Right ventricle myocardium superior (tissue), 1 donor: ENCODE results near the gene CHN2. TPM values are rescaled to one million over a fixed set of nuclear protein-coding genes. Genes with fewer than 3 reads are reported as not detected.

Experiments used
- ATAC-seq: fragments of 200-7000 bp; cut with Tn5 transposase; one replicate; pipeline ENCODE4 v1.9.1; 2020; ENCODE audit warnings: mild to moderate bottlenecking; ENCODE audit not compliant: poor library complexity
- DNase-seq: peaks from one replicate; pipeline ENCODE4 v3.0.0-alpha.2; 2020
- intact Hi-C: fragments of 100-400 bp; cut with DNase I; formaldehyde crosslinking; loops from one replicate; pipeline ENCODE4 v1.11.2; 2022
- total RNA-seq: library from RNA; stranded (reverse); fragmentation: NEBNext Ultra II Directional; extraction: Animal tissue kit (Norgen Biotek cat#: 25700); gene quantifications from one replicate; pipeline ENCODE4 v1.2.1, GENCODE V29; 2021
- donor health status: DM: no; HTN: yes; CAD: no; lungs with severe emphysema.

Gene CHN2
- total RNA-seq, 1 donor from 2014 or later: 17.7 TPM

DNA sequence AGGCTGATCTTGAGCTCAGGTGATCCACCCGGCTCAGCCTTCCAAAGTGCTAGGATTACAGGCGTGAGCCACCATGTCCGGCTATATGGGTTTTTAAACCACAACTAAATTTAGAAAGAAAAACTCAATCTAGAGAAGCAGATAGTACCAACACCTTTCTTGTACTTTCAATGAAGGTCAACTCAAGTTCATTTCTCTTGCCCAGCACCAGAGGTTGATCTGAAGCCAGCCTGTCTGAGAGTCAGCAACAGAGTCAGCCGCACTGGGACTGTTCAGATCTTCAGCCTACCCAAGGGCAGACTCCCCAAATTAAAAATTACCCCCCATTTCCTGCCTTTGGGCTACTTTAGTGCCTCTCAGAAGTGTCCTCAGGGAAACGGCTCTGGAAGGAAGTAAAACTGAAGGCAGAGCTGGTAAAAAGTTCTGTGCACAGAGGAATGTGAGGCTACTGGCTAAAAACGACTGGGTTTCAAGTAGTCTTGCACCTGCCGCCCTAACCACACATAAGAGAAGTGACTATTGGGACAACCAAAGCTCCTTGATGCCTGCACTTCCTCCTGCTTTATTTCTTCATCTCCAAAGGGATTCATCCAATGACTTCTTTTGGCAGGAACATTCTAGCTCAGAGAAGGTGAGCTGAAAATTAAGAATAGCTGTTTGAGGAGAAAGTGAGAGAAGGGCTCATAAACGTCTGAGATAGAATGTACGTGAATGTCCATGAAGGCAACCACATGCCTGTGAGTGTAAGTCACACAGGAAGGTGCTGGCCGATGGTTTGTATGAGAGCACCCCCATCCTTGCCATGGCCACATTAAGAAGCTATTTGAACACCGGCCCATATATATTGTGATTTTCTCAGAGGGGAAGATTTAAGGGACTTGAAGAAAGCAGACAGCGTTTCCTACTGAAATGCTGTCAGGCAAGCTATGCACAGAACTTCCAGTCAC lies 226.7 kb downstream of the CHN2 start:
- DNase-seq: no peak
- no peak for ATAC-seq
- intact Hi-C loops: no loop called here

DNA sequence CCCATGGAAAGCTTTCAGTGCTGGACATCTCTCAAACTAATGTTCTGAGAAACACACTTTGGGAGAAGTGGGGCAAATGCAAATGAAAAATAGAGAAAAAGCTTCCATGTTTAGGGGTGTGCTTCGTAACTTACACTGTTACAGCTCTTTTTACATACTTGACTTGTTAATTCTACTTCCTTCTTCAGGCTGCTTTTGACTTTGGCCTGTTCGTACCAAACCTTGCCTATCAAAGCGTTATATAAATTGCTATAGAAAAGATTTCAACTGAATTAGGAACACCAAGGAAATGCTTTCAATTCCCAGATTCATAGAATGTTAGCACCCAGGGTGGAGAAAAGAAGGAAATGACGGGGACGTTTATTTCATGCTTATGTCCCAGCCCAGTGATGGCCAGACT lies 228.3 kb downstream of the CHN2 start:
- ATAC-seq (no peak), DNase-seq (no peak)
- intact Hi-C loops: no loop called here

DNA sequence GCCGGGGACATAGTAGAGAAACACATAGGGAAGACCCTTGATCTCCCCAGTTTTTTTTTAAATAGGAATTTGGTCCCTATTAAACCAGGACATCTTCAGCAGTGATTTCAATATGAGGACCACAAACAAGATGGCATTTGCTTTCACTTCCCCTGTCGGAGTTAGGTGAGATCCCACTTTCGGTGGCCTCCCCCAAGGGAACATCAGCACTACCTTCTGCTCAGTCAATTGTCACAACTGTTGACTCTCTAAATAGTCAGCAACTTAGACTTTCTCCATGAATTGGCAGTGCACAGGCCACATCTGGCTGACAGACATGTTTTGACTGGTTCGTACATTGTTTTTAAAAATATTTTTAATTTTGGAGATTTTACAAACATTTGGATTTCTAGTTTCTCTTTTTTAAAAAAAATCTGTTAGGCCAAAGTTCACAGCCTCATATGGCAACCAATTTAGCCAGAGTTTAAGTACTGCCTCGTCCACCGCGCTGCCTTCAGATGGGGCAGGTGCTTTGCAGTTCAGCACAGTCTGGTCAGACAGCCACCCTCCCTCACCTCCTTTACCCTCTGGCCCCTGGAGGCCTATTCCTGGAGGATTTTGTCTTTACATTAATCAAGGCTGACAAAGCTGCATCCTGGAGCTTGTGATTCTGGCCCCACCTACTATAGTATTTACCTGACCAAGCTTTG lies 229.9 kb downstream of the CHN2 start:
- DNase-seq (no peak), ATAC-seq (no peak)
- intact Hi-C loops: no loop called here

DNA sequence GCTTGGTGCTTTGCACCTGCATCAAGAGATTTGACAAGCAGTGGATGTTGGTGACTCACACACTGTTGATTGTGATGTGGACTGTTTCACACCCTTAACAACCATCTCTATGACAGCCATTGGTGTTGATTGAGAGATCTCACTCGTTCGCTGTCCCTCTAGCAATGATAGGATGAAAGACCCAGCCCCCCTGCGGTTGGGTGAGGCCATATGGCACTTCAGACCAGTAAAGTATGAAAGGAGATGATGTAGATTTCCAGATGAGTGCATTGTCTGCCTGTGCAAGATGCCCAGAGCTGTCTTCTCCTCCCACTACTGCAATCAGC lies 230.4 kb downstream of the CHN2 start:
- DNase-seq: no peak
- no peak for ATAC-seq
- intact Hi-C loops: no loop called here

DNA sequence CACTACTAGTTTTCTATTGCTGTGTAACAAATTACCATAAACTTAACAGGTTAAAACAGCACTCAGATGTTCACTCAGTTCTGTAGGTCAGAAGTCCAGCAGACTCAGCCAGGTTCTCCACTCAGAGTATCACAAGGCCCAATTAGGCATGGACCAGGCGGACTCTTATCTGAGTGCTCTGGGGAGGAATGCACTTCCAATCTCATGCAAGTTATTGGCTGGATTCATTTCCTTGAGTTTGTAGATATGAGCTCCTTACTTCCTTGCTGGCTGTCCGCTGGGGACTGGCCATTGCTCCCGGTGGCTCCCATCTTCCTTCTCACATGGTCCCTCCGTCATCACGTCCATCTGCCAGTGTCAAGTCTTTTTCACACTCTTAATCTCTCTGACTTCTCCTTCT lies 232.0 kb downstream of the CHN2 start:
- ATAC-seq (no peak), DNase-seq (no peak)
- intact Hi-C loops: no loop called here

DNA sequence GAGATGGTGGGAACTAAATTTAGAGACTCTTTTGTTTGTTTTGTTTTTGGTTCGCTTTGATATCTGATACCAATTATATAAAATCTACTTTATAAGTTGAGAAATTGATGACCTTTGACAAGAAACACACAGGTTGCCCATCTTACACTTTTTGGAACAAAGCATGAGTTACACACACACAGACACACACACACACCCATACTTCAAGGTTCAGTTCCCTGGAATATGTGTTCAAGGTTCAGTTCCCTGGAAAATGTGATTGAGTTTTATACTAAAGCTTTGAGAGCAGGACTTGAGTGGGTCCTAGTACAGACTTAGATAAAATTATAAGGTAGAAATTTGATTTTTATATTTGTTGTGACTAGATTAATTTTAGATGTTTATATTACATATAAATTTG lies 234.8 kb downstream of the CHN2 start:
- no peak for DNase-seq
- ATAC-seq: no peak
- intact Hi-C loops: no loop called here

DNA sequence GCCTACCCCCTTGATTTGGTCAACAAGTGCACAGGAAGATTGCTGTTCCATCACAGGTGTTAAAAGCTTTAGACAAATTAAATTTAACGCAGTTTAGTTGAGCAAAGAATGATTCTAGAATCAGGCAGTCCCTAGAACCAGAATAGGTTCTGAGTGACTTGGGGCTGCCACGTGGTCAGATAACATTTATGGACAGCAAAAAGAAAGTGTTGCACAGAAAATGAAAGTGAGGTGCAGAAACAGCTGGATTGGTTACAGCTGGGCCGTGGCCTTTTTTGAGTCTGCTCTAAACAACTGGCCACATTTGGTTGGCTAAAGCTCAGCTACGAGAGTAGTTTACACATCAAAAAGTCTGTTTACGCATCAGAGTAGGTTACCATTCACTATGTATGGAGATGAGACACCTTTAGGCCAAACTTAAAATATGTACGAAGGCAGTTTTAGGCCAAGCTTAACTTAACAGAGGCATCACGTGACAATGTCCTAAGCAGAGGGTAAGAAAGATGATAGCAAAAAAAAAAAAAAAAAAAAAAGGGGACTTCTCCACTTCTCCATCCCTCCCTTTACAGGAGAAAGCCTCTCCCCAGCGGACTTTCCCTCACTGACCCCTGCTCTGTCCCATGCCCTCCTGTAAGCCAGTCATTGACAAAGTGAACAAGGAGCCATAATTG lies 235.8 kb downstream of the CHN2 start:
- intact Hi-C loops: no loop called here
- ATAC-seq (no peak), DNase-seq (no peak)

DNA sequence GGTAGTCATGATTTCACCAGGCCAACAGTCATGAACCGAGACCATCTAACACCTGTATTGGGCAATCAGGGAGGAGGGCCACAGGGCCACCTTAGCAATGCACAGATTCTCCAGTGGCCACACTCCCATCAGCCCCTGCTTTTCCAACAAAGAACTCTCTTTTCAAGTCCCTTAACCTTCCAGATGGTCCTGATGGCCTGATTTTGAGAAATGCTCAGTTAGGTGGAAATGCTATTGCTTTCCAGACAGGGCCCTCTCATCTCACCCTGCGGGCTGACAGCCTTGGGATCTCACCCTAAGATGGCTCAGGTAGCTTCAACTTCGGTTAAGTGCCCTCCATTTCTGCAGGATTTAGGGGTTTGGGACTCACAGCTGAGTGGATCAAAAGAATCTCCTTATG lies 237.1 kb downstream of the CHN2 start:
- DNase-seq (no peak), ATAC-seq (no peak)
- intact Hi-C loops: no loop called here

DNA sequence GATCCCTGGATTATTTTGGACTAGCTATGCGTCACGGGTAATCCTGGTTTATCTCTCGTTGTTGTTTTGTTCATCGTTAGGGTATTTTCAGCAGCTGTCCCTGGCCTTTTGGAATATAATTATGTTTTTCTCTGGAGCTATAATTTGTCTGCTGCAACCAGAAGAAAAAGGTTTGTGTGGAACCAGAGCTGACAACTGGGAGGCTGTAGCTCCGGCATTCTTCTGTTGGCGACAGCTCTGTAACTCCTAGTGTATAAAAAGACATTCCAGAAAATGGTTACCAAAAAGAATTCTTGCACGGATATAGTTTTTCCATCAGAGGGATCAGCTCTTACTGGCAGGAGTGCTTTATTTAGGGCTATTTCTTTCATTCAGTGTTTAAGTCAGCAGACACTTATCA lies 238.1 kb downstream of the CHN2 start:
- no peak for ATAC-seq
- intact Hi-C loops: no loop called here
- DNase-seq: no peak

DNA sequence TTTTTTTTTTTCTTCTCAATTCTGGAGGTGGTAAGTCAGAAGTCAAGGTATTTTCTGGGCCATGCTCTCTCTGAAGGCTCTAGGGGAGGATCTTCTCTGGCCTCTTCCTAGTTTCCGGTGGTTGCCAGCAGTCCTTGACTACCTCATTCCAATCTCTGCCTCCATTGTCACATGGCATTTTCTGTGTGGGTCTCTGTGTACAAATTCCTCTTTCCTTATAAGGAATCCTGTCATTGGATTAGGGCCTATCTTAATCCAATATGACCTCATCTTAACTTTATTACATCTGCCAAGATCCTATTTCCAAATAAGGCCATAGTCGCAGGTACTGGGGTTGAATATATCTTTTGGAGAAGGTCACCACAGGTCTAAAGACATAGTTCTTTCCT lies 239.8 kb downstream of the CHN2 start:
- ATAC-seq (no peak), DNase-seq (no peak)
- intact Hi-C loops: no loop called here

DNA sequence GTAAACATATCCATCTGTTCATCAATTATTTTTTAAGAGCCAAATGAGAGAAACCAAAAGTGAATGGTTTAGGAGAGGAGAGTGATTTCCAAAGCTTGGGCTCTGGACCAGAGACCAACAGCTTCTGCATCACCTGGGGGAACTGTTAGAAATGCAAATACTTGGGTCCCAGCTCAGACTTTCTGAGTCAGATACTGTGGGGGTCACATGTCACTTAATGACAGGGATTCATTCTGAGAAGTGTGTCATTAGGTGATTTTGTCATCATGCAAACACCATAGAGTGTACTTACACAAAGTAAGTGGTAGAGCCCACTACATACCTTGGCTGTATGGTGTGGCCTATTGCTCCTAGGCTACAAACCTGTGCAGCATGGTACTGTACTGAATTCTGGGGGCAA lies 240.6 kb downstream of the CHN2 start:
- ATAC-seq: no peak
- intact Hi-C loops: no loop called here
- no peak for DNase-seq

DNA sequence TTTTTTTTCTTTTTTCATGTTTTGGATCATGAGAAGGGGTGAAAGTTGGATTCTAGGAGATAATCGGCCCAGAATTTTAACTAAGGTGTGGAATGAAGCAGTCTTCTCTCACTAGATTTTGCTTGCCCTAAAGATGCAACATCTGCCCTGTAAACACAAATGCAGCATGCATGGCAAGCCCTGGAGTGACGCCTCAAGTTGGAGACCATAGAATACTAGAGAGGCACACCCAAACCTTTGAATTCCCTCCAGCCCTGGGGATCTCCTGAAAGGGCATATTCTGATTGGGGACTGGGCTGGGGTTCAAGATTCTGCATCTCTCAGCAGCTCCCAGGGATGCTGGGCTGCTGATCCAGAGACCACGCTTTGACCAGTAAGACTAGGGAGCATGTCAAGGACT lies 241.3 kb downstream of the CHN2 start:
- ATAC-seq (no peak), DNase-seq (no peak)
- intact Hi-C loops: no loop called here

DNA sequence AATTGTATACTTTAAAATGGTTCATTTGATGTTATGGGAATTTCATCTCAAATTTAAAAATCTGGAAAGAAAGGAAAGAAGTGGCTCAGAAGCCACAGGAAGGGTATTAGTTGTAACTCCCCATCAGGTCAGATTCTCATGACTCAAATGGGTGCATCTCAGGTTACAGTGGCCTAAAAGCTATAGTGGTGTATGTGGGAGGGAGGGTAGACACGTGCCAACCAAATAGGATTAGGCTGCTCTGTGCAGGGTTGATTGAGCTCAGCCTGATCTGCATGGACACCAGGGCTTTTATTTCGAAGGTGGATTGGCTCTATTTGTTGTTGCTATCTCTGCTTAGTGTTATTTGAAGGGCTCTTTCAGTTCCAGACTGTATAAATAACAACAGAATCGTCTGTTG lies 247.6 kb downstream of the CHN2 start:
- DNase-seq (no peak), ATAC-seq (peak; percentile 73)
- intact Hi-C loops: no loop called here

DNA sequence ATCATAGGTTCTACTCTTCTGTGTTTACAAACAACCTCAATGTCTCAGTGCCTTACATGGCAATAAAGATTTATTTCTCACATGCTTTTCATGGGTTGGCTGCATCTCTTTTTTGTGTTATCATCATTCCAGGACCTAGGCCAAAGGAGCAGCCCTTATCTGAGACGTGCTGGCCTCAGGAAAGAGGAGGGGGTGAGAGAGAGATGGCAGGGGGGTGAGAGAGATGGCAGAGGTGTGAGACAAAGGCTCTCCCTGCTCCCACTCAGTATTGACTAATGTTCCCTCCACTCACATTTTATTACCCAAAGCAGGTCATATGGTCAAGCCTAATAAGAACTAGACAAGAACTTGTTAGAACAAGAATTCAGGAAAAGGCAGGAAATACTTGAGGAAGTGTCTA lies 249.0 kb downstream of the CHN2 start:
- DNase-seq: no peak
- ATAC-seq: peak; percentile 47
- intact Hi-C loops: no loop called here

DNA sequence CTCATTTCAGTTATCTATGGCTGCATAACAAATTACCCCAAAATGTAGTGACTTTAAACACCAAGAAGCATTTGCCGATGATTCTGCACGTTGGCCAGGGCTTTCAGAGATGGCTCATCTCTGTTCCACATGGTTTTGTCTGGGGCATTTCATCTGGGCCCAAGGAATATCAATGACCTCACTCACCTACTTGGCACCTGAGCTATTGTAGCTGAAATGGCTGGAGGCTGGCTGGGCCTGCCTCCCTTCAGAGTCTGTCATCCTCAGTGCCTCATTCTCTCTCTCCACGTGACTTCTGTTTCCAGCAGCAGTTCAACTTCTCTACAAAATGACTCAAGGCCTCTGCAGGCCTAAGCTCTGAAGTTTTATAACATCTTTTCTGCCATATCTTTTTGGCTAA lies 249.7 kb downstream of the CHN2 start:
- ATAC-seq (no peak), DNase-seq (no peak)
- intact Hi-C loops: no loop called here

DNA sequence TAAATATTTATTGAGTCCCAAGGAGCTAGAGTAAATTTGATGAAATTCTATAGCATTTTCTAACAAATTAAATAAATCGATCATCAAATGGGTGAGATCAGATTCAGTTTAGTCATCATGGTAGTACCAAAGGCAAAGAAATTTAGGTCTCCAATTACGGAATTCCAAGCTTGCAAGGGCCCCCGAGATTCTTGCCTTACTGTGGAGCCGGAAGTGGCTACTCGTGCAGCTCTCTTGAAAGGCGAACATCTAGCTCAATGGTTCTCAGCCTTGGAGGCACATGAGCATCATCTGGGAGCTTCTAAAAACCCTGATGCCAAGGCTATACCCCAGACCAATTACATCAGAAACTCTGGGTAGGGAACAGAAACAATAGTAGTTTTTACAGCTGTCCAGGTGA lies 251.2 kb downstream of the CHN2 start:
- ATAC-seq (no peak), DNase-seq (no peak)
- intact Hi-C loops: no loop called here

DNA sequence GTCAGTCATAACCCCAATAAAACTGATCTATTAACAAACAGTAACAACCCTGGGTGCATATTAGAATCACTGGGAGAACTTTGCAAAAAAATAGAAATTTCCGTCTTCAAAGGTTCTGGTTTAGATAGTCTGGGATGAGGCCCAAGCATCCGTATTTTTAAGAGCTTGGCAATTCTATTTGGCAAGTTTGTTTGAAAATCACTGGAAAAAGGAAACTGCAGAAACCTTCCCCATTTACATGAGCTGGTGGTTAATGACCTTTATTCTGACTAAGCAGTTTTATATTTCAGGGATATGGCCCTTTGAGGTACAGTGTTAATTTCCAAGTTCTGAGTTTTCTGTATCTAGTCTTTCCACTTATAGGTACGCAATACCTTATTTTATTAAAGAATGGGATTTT lies 253.3 kb downstream of the CHN2 start:
- intact Hi-C loops: no loop called here
- ATAC-seq: no peak
- no peak for DNase-seq

DNA sequence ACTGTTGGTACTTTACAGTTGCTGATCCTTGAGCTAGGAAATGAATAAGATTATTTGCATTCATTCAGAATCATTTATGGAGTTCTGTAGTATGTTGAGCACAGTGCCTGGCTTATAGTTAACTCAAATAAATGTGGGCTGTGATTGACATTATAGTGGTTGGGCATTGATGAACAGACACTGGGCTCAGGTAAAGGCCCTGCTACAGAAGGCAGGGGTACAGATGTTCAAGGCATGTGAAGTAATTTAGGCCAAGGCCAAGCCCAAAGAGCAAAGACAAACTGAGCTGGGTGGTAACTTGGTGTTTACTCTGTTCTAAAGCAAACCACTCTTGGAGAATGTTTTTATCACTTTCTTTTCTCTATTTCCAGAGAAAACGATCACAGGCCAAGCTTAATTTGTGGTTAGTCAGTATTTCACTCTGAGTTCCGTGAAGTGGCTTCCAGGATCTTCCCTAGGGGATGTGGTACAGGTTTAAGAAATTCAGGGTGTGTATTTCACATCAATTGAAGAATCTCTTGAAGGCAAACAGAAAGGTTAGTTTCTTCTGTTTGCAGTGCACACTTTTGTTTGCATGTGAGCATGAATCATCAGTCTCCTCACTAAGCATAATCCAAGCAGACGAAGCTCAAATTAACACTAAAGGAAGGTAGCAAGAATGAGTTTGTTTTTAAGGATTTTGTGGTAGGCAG lies 255.1 kb downstream of the CHN2 start:
- ATAC-seq (no peak), DNase-seq (no peak)
- intact Hi-C loops: no loop called here

DNA sequence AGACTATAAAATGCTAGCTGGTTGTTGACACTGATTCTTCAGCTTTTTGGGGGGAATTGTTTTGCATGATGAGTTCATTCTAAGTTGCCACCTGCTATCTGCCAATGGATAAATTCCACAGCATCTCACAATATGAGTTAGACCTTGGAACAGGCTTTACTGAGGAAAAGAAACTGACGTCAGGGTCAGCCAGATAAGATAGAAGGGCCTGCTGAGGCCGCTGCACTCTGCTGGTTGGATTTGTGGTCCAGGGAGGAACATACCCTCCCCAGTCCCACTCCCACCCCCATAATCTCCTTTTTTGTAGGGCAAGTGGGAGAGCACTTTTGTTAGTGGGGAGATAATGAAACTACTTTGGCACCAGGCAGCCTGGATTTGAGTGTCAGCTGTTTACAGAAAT lies 258.4 kb downstream of the CHN2 start:
- peak; percentile 15 for ATAC-seq

More for the DNA sequence above, 258.4 kb downstream of the CHN2 start:
- intact Hi-C loops: no loop called here
- DNase-seq: no peak
